K562 (cell line): Measurements from ENCODE around the gene RARRES1. TPM values are rescaled to one million over a fixed set of nuclear protein-coding genes. Genes with fewer than 3 reads are reported as not detected.

Experiments used
- ATAC-seq: fragments of 200-7000 bp; cut with Tn5 transposase; 3 replicates; pipeline ENCODE4 v1.9.1; 2020; ENCODE audit warnings: moderate library complexity
- BruUV-seq: library from RNA; stranded (reverse); fragments of 400-500 nt; replicated peaks from 2 replicates; lab custom pipeline; 2021; lab: Mats Ljungman, UMichigan
- CTCF ChIA-PET: fragments of 300-600 bp; formaldehyde crosslinking; extraction: SDS; loops from one replicate; lab custom pipeline; 2021; ENCODE audit warnings: low intra/inter-chr PET ratio; lab: Yijun Ruan, JAX
- POLR2A ChIA-PET: fragments of 300-600, 350-650 bp; sonication (Branson Sonifier 250); formaldehyde crosslinking; extraction: SDS; loops from one replicate; lab custom pipeline; 2021; ENCODE audit warnings: antibody characterized with exemption, inconsistent platforms; lab: Yijun Ruan, JAX
- DNase-seq, 4 experiments: peaks; one replicate each; pipeline versions ENCODE4 v3.0.0 to v3.0.0-alpha.2; 2011 to 2018; ENCODE audit warnings: low spot score in 3 of 4, mixed read lengths in 3 of 4; ENCODE audit errors: extremely low read depth in 1 of 4
- FAIRE-seq: peaks from 2 replicates; lab custom pipeline; 2011; peaks lifted over from hg19 to GRCh38; lab: Jason Lieb, UNC
- H2AFZ ChIP-seq: 2 replicates; pipeline ENCODE4 v1.6.0; 2011; ENCODE audit warnings: low read depth, low read length, control low read depth, inconsistent platforms
- H3K27ac ChIP-seq: fragments of 200-600 bp; 3 replicates; pipeline ENCODE4 v1.8.0; 2011; ENCODE audit warnings: low read depth, mild to moderate bottlenecking, control low read depth, inconsistent platforms, low read length, moderate library complexity, mixed read lengths; ENCODE audit errors: extremely low read depth
- H3K27me3 ChIP-seq, 2 experiments: fragments of 300-600 bp in 1 of 2; 2 replicates in 1 of 2; 3 replicates in 1 of 2; pipeline versions ENCODE4 v1.6.0 to v1.8.0; 2011; ENCODE audit warnings: inconsistent platforms in 2 of 2, low read length in 2 of 2, mild to moderate bottlenecking in 1 of 2, mixed read lengths in 1 of 2, moderate library complexity in 1 of 2; ENCODE audit not compliant: control insufficient read depth in 2 of 2, insufficient read depth in 2 of 2
- H3K36me3 ChIP-seq: fragments of 300-600 bp; 3 replicates; pipeline ENCODE4 v1.8.0; 2011; ENCODE audit warnings: mild to moderate bottlenecking, low read length, inconsistent platforms; ENCODE audit not compliant: control insufficient read depth, insufficient read depth
- H3K4me1 ChIP-seq, 2 experiments: fragments of 200-600 bp in 1 of 2; replicated peaks in 1 of 2; 2 replicates in 1 of 2; 3 replicates in 1 of 2; pipeline versions ENCODE4 v1.5.1 to v1.8.0; 2011; ENCODE audit warnings: inconsistent platforms in 2 of 2, low read length in 2 of 2, mild to moderate bottlenecking in 1 of 2, mixed read lengths in 1 of 2, moderate library complexity in 1 of 2; ENCODE audit not compliant: control insufficient read depth in 2 of 2, insufficient read depth in 2 of 2
- H3K4me2 ChIP-seq: 2 replicates; pipeline ENCODE4 v1.6.1; 2011; ENCODE audit warnings: low read length, control low read depth, inconsistent platforms, mixed read lengths; ENCODE audit not compliant: insufficient read depth
- H3K4me3 ChIP-seq: fragments of 200-600 bp; sonication (generic), shearing (Covaris generic); 2 replicates; pipeline ENCODE4 v1.5.1; 2016; ENCODE audit warnings: control low read depth, inconsistent platforms
- H3K79me2 ChIP-seq: fragments of 200-600 bp; 3 replicates; pipeline ENCODE4 v1.8.0; 2011; ENCODE audit warnings: low read length, inconsistent platforms; ENCODE audit not compliant: control insufficient read depth, insufficient read depth
- H3K9ac ChIP-seq, 2 experiments: 2 replicates each; pipeline versions ENCODE4 v1.6.0 to v1.6.1; 2011; ENCODE audit warnings: low read depth in 2 of 2, low read length in 2 of 2, control low read depth in 1 of 2, inconsistent platforms in 1 of 2, mild to moderate bottlenecking in 1 of 2, mixed read lengths in 1 of 2; ENCODE audit not compliant: insufficient read depth in 1 of 2
- H3K9me1 ChIP-seq: one replicate; pipeline ENCODE4 v1.6.0; 2011; ENCODE audit warnings: inconsistent platforms, mild to moderate bottlenecking, low read length, moderate library complexity; ENCODE audit not compliant: control insufficient read depth, insufficient read depth
- H3K9me3 ChIP-seq: replicated peaks from 2 replicates; pipeline ENCODE4 v1.5.1; 2011; ENCODE audit warnings: low read depth, low read length, inconsistent platforms; ENCODE audit not compliant: control insufficient read depth, insufficient read depth
- H4K20me1 ChIP-seq: replicated peaks from 2 replicates; pipeline ENCODE4 v1.6.1; 2011; ENCODE audit warnings: low read length, inconsistent platforms, mixed read lengths; ENCODE audit not compliant: control insufficient read depth, insufficient read depth
- FOXO4 ChIP-seq: fragments of 450-650 bp; formaldehyde crosslinking; IDR thresholded peaks from 2 replicates; pipeline ENCODE4 v1.4.0; 2020; ENCODE audit warnings: mild to moderate bottlenecking, moderate library complexity
- HINFP ChIP-seq: fragments of 450-650 bp; conservative IDR thresholded peaks from 2 replicates; pipeline ENCODE4 v1.6.1; 2016; ENCODE audit warnings: missing genetic modification characterization, low read depth, mild to moderate bottlenecking, control low read depth, missing compliant biosample characterization
- WGBS: fragments of 100-300 bp; shearing (Covaris generic); methylation state at CpG from one replicate; pipeline ENCODE4 v1.1.6; 2016; ENCODE audit warnings: low coverage, mixed read lengths; ENCODE audit not compliant: insufficient coverage; ENCODE audit errors: missing lambda C conversion rate; 5-methylcytosine and 5-hydroxymethylcytosine counted together
- in situ Hi-C: fragments of 300-500 bp; cut with MboI; formaldehyde crosslinking; loops from 4 replicates; pipeline ENCODE4 v1.15.0; 2018; ENCODE audit warnings: inconsistent platforms, mixed read lengths
- intact Hi-C: fragments of 100-400 bp; cut with micrococcal nuclease; formaldehyde crosslinking; loops from 2 replicates; pipeline ENCODE4 v1.14.2; 2022
- polyA plus RNA-seq, 8 experiments: library from polyadenylated mRNA; depleted of rRNA in 4 of 8; stranded (reverse) in 5 of 8; unstranded in 3 of 8; fragments of >200 nt; fragmentation: Nextera tagmentation in 2 of 8; fragmentation: Illumina TruSeq in 1 of 8; extraction: Ambion mirVana in 2 of 8; extraction: Trizol in 1 of 8; gene quantifications; 2 replicates each; pipeline versions ENCODE4 v1.2.1 to v1.2.3, GENCODE V29; 2011 to 2014; ENCODE audit warnings: inconsistent platforms in 1 of 8, missing spikeins in 1 of 8
- total RNA-seq, 7 experiments: library from RNA; depleted of rRNA in 6 of 7; stranded (reverse); fragments of >200 nt in 6 of 7; fragmentation: Illumina TruSeq in 2 of 7; extraction: Trizol in 2 of 7; gene quantifications; 2 replicates each; pipeline versions ENCODE4 v1.2.1 to v1.2.3, GENCODE V29; 2011 to 2021; ENCODE audit warnings: low replicate concordance in 1 of 7

Gene RARRES1
- total and polyA plus RNA-seq, 9 of the 15 experiments (the other 6 are each of a cell fraction or from before 2014, with no cell fraction given) = not detected

- H3K9me1 ChIP-seq = no peaks in the 10 kb centered on the region
- H3K79me2 ChIP-seq = peaks cover 7% of the 10 kb centered on the region; the same call in 1 of the 3 replicates
- 50% methylated on average over 1 of the region's 1 CpG for WGBS
- no peak for DNase-seq
- FAIRE-seq = no peak
- no peak overlapping the region for H2AFZ ChIP-seq
- intact Hi-C loops (no loop called here), in situ Hi-C loops (no loop called here)
- no peaks in the 10 kb centered on the region for H3K9me3 ChIP-seq
- peaks cover 0 to 8% of the 10 kb centered on the region in 2 experiments; a peak in 3 of 5 replicates for H3K4me1 ChIP-seq
- H3K4me2 ChIP-seq = no peak overlapping the region
- ChIA-PET CTCF (no interaction called here), POLR2A (interaction anchor here (0.7 to 1.4 kb wide), 2 partner anchors 9 kb away, joined by 3 to 4 read pairs; no protein-coding TSS in a partner anchor)
- H3K9ac ChIP-seq = no peak overlapping the region
- H3K4me3 ChIP-seq = no peak overlapping the region
- ATAC-seq = no peak
- no TSS peak for BruUV-seq
- no peak overlapping the region for H3K27ac ChIP-seq
- TF ChIP-seq HINFP (tag) (no peak), FOXO4 (CRISPR knock-in tag) (no peak)
- H3K36me3 ChIP-seq = peaks cover 46% of the 10 kb centered on the region
- no peaks in the 10 kb centered on the region for H4K20me1 ChIP-seq
- H3K27me3 ChIP-seq = no peaks in the 10 kb centered on the region
Measured at GRCh38 chr3:158703566-158703965, 28.7 kb downstream of the RARRES1 start.
